ENCODE data around the gene HSP90AB1. TPM values are rescaled to one million over a fixed set of nuclear protein-coding genes. Genes with fewer than 3 reads are reported as not detected.

The HSP90AB1 gene
- polyA plus RNA-seq, 3 donors, result 119 to 242 (median 145) TPM

DNA sequence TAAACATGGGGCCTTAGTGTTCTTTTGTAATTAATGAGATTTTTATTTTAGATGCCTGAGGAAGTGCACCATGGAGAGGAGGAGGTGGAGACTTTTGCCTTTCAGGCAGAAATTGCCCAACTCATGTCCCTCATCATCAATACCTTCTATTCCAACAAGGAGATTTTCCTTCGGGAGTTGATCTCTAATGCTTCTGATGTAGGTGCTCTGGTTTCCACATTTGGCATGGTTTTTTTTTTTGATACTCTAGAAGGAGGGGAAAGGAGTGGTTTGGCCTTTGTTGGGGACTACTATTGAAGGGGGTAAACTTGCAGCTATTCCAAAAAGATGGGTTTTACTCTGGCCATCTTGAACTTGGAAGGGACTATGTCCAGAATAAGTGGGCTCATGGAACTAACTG is 1.7 kb downstream of the HSP90AB1 start:
- peak overlapping the region; percentile 95 for H3K4me2 ChIP-seq (replicated peaks; ENCODE audit: extremely low read depth, low read length, poor library complexity, severe bottlenecking)
- intact Hi-C loops (cut with micrococcal nuclease), result loop anchor here in 1 of 2 donors (5.0 kb wide), 1 partner anchor 621 kb away; the partner anchor contains the start of gene GTPBP2
- no peaks in the 10 kb centered on the region for H3K9me3 ChIP-seq (replicated peaks in 1 of 2; ENCODE audit: control insufficient read depth in 1 of 2, insufficient read depth in 1 of 2, low read length in 2 of 2)
- H3K9ac ChIP-seq (ENCODE audit: insufficient read depth, low read length, poor library complexity, severe bottlenecking), result no peak overlapping the region
- WGBS (ENCODE audit: insufficient coverage), result no CpG with 5 or more reads among the region's 1 CpG
- H3K27ac ChIP-seq (ENCODE audit: low read depth in 1 of 2, low read length in 2 of 2), result peak overlapping the region in 1 of 2 donors; percentile 90
- DNase-seq, result no peak
- no peak overlapping the region for H2AFZ ChIP-seq (ENCODE audit: insufficient read depth, low read depth, low read length, poor library complexity, severe bottlenecking)
- peaks cover 42 to 50% of the 10 kb centered on the region in 2 donors for H3K36me3 ChIP-seq (replicated peaks in 1 of 2; ENCODE audit: control insufficient read depth in 1 of 2, insufficient read depth in 2 of 2, low read length in 2 of 2)
- peak overlapping the region; percentile 96 to 98 for H3K4me3 Mint-ChIP-seq
- H3K9me3 Mint-ChIP-seq, result peaks cover 0 to 2% (median 0%) of the 10 kb centered on the region in 7 donors
- TF ChIP-seq CTCF (IDR thresholded peaks at IDR 0.05), result no peak
- H3K4me1 ChIP-seq (ENCODE audit: control insufficient read depth in 1 of 2, insufficient read depth in 2 of 2, low read length in 2 of 2), result peaks cover 19 to 36% of the 10 kb centered on the region in 2 donors
- H3K36me3 Mint-ChIP-seq, result peaks cover 51 to 53% of the 10 kb centered on the region in 2 donors
- peaks cover 34% of the 10 kb centered on the region for H3K4me1 Mint-ChIP-seq
- H3K79me2 ChIP-seq (ENCODE audit: insufficient read depth, low read length), result peaks cover 42% of the 10 kb centered on the region
- peaks cover 0 to 7% (median 0%) of the 10 kb centered on the region in 3 donors for H3K27me3 Mint-ChIP-seq (ENCODE audit: low read depth in 3 of 3)
- peak overlapping the region in 2 of 3 experiments; percentile 69 to 100 for H3K4me3 ChIP-seq (replicated peaks in 1 of 3; ENCODE audit: low read depth in 2 of 3, low read length in 3 of 3)
- peak overlapping the region in 5 of 7 donors; percentile 40 to 96 (median 94) for H3K27ac Mint-ChIP-seq
- H3K27me3 ChIP-seq (ENCODE audit: control insufficient read depth in 2 of 2, insufficient read depth in 2 of 2, low read length in 2 of 2), result no peaks in the 10 kb centered on the region
- peaks cover 63% of the 10 kb centered on the region for H4K20me1 ChIP-seq (ENCODE audit: insufficient read depth, low read length)

DNA sequence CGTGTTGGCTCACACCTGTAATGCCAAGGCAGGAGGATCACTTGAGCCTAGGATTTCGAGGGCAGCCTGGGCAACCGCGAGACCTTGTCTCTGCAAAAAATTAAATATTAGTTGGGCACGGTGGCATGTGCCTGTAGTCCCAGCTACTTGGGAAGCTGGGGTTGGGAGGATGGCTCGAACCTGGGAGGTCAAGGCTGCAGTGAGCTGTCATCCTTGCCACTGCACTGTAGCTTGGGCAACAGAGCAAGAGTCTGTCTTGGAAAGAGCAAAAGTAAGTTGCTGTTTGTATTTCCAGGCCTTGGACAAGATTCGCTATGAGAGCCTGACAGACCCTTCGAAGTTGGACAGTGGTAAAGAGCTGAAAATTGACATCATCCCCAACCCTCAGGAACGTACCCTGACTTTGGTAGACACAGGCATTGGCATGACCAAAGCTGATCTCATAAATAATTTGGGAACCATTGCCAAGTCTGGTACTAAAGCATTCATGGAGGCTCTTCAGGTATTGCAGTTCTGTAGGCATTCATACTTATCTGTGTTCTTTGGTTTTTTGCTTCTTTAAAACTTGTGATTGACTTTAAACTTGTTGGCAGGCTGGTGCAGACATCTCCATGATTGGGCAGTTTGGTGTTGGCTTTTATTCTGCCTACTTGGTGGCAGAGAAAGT is 2.3 kb downstream of the HSP90AB1 start:
- Histone ChIP-seq H3K4me1 (ENCODE audit: control insufficient read depth in 1 of 2, insufficient read depth in 2 of 2, low read length in 2 of 2) (peaks cover 19 to 36% of the 10 kb centered on the region in 2 donors), H4K20me1 (ENCODE audit: insufficient read depth, low read length) (peaks cover 70% of the 10 kb centered on the region), H3K79me2 (ENCODE audit: insufficient read depth, low read length) (peaks cover 42% of the 10 kb centered on the region), H3K4me2 (replicated peaks; ENCODE audit: extremely low read depth, low read length, poor library complexity, severe bottlenecking) (peak overlapping the region; percentile 95), H3K9me3 (replicated peaks in 1 of 2; ENCODE audit: control insufficient read depth in 1 of 2, insufficient read depth in 1 of 2, low read length in 2 of 2) (no peaks in the 10 kb centered on the region), H3K4me3 (replicated peaks in 1 of 3; ENCODE audit: low read depth in 2 of 3, low read length in 3 of 3) (peak overlapping the region in 1 of 3 experiments; percentile 100), H3K27me3 (ENCODE audit: control insufficient read depth in 2 of 2, insufficient read depth in 2 of 2, low read length in 2 of 2) (no peaks in the 10 kb centered on the region), H2AFZ (ENCODE audit: insufficient read depth, low read depth, low read length, poor library complexity, severe bottlenecking) (no peak overlapping the region), H3K27ac (ENCODE audit: low read depth in 1 of 2, low read length in 2 of 2) (no peak overlapping the region), H3K36me3 (replicated peaks in 1 of 2; ENCODE audit: control insufficient read depth in 1 of 2, insufficient read depth in 2 of 2, low read length in 2 of 2) (peaks cover 48 to 57% of the 10 kb centered on the region in 2 donors), H3K9ac (ENCODE audit: insufficient read depth, low read length, poor library complexity, severe bottlenecking) (no peak overlapping the region)
- 85% methylated on average over 6 of the region's 9 CpGs for WGBS (ENCODE audit: insufficient coverage)
- no peak overlapping the region for H3K4me3 Mint-ChIP-seq
- peaks cover 0 to 6% (median 0%) of the 10 kb centered on the region in 3 donors for H3K27me3 Mint-ChIP-seq (ENCODE audit: low read depth in 3 of 3)
- DNase-seq, result no peak
- peaks cover 34% of the 10 kb centered on the region for H3K4me1 Mint-ChIP-seq
- TF ChIP-seq CTCF (IDR thresholded peaks at IDR 0.05), result no peak
- peaks cover 56 to 58% of the 10 kb centered on the region in 2 donors for H3K36me3 Mint-ChIP-seq
- intact Hi-C loops (cut with micrococcal nuclease), result loop anchor here in 1 of 2 donors (5.0 kb wide), 1 partner anchor 622 kb away; the partner anchor contains the start of gene GTPBP2
- H3K9me3 Mint-ChIP-seq, result peaks cover 0 to 2% (median 0%) of the 10 kb centered on the region in 7 donors
- peak overlapping the region in 3 of 7 donors; percentile 6 to 95 (median 58) for H3K27ac Mint-ChIP-seq

All from CD14-positive monocyte (primary cell).